Skin of body (tissue), 2 donors: ENCODE measurements around the gene GRM4. TPM values are rescaled to one million over a fixed set of nuclear protein-coding genes. Genes with fewer than 3 reads are reported as not detected.
"Not testable (repeated sequence)": the region's sequence is repeated elsewhere in the genome, so short reads cannot be mapped to it uniquely, and the experiment has no call there.

Source experiments
- DNase-seq: peaks from one replicate; lab custom pipeline; 2025; lab: John Stamatoyannopoulos, UW
- total RNA-seq: library from RNA; depleted of rRNA; stranded (reverse); fragments of >200 nt; gene quantifications from one replicate; pipeline ENCODE4 v1.2.3, GENCODE V29; 2014

GRM4 gene
- total RNA-seq, 1 donor from 2014 or later, result 0.69 TPM

GRCh38 chr6:34025112-34025807 is 120.6 kb downstream of the GRM4 start:
- no peak for DNase-seq

GRCh38 chr6:34022873-34023255 is 123.0 kb downstream of the GRM4 start:
- no peak for DNase-seq

- no peak for DNase-seq
These were observed 123.5 kb downstream of the GRM4 start for GRCh38 chr6:34022250-34022872.

DNA sequence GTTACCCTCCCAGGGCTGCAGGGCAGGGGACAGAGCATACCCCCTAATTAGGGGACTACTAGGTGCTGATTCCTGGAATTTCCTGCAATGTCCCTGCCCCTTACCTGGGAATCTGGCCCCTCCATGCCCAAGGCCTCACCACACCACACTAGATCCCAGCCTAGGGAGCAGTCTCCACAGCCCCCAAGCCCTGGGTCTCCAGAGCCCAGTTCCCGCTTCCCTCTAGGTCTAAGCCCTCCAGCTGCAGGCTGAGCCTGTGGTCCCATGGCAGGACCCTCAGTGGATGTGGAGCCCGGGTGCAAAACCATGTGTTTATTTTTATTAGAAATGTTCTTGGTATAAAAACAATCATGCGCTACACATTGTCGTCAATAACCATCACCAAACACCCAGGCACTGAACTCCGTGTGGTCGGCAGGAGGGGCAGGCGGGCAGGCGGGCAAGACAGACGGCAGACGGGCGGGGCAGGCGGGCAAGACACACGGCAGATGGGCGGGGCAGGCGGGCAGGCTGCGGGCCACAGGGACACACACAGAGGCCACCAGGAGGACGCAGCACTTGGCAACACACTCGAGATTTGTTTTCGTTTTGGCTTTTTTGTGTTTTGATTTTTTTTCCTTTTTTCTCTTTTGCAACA is 124.2 kb downstream of the GRM4 start:
- no peak for DNase-seq

GRCh38 chr6:34020807-34021553 is 124.9 kb downstream of the GRM4 start:
- DNase-seq, result no peak

DNA sequence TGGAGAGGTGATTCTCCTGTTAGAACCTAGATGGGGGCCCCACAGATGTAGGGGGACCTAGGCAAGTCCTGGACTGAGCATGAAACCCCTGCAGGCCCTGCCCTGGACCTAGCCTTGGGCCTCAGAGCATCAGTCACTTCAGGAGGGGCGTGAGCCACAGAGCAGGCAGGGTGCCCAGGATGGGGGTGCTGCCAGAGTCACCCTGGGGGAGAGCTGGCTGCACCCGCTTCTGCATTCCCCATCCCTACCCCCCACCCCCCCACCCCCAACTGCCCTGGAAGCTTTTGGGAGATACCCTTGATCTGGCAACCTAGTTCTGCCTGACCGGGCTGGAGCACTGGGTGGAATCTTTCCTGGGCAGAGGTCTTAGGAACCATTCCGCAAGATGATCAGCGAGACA is 125.6 kb downstream of the GRM4 start:
- DNase-seq, result no peak

GRCh38 chr6:34018961-34019606 is 126.8 kb downstream of the GRM4 start:
- no peak for DNase-seq

- no peak for DNase-seq
These were observed 127.9 kb downstream of the GRM4 start for GRCh38 chr6:34018026-34018425.

- DNase-seq, result no peak
These were observed 128.6 kb downstream of the GRM4 start for GRCh38 chr6:34017106-34017805.

GRCh38 chr6:34016573-34016972 is 129.3 kb downstream of the GRM4 start:
- DNase-seq, result not testable (repeated sequence)

GRCh38 chr6:34015586-34015985 is 130.3 kb downstream of the GRM4 start:
- no peak for DNase-seq

DNA sequence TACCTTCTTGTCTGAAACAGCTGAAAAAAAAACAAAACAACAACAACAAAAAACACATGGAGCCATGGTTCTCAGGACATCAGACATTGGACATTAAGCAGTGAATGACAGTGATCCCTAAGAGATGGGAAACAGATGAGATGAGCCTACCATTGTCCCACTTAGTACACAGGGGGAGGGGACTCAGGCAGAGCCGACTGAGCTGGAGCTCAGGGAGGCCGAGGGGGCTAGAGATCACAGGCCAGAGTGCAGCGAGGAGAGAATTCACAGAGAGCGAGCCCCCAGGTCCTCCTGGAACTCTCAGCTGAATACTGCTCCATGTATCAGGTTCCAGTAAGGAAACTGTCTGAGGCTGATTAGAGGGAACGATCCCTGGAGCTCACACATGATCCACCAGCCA is 134.6 kb downstream of the GRM4 start:
- DNase-seq, result no peak

- no peak for DNase-seq
These were observed 139.9 kb downstream of the GRM4 start for GRCh38 chr6:34005901-34006531.

DNA sequence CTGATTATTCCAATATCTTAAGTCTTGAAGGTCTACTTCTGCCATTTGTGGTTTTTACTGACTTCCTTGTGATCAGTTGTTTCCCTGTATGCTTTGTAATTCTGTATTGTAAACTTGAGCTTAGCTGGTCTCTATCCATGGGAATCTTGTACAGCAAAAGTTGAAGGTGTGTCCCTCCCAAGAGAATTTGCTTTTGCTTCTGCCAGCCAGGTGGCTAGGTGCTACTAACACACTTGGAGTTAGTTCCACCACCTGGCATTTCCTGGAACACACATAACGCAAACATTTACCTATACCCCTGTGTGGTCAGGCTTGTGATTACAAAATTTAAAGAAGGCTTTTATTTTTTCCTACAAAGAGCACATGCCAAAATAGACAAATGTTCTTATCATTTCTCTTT is 141.2 kb downstream of the GRM4 start:
- no peak for DNase-seq

GRCh38 chr6:34003962-34004361 is 141.9 kb downstream of the GRM4 start:
- DNase-seq, result no peak

GRCh38 chr6:34001706-34002621 is 143.9 kb downstream of the GRM4 start:
- DNase-seq, result no peak

DNA sequence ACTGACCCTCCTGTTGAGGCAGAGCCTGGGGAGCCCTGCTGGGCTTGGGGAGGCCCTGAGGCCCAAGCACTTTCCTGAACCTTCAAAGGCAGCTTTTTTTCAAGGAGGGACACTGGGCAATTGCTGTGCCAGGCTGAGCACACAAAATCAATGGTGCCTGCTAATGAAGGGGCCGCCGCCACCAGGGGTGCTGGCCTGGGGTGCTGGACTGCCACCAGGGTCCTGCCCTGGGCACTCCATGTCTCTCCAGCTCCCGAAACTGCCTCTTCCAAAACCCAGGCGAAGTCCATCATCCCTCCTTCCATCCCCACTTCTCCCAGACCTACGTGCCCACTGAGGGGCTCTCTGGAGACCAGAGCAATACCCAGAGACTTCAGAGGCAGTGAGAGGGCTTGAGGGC is 145.6 kb downstream of the GRM4 start:
- no peak for DNase-seq

GRCh38 chr6:33999567-33999966 is 146.3 kb downstream of the GRM4 start:
- no peak for DNase-seq

- DNase-seq, result no peak
These were observed 147.2 kb downstream of the GRM4 start for GRCh38 chr6:33998660-33999059.
